HG02798 (cell line): ENCODE measurements around the gene SLC24A2.
"Not testable (repeated sequence)": the region's sequence is repeated elsewhere in the genome, so short reads cannot be mapped to it uniquely, and the experiment has no call there.

ENCODE experiments used
- ATAC-seq: cut with Tn5 transposase; IDR thresholded peaks from one replicate; pipeline ENCODE4 v1.9.1; 2021; ENCODE audit warnings: mild to moderate bottlenecking; ENCODE audit not compliant: unreplicated experiment, poor library complexity

The SLC24A2 gene

DNA sequence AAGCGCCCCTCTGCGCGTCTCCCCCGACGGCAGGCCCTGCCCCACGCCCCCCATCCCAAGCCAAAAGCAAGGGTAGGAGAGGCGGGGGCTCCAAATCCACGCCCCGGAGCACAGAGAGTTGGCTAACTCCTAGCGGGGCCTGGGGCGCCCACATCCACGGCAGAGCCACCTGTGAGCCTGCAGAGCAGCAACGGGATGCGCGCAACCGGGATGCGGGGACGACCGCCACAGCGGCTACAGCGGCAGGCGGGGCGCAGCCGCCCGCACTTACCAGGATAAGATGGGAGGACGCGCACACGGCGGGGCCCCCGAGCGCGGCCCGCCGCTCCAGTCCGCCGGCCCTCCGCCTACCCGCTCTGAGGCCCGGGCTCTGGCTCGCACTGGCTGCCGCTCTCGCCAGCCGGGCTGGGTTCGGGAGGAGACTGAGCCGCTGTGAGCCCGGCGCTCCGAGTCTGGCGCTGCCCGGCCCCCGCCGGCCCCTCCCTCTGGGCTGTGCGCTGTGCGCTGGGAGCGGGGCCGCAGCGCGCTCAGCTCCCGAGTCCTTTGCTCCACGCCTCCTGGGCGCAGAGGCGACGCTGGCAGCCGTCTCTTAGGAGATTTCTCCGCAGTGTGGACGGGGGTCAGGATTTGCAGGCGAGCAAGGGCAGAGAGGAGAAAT is at the start of gene SLC24A2:
SLC24A2 (minus strand) TSS at position 424 of the 658 bp plus-strand sequence.
- ATAC-seq = no peak

DNA sequence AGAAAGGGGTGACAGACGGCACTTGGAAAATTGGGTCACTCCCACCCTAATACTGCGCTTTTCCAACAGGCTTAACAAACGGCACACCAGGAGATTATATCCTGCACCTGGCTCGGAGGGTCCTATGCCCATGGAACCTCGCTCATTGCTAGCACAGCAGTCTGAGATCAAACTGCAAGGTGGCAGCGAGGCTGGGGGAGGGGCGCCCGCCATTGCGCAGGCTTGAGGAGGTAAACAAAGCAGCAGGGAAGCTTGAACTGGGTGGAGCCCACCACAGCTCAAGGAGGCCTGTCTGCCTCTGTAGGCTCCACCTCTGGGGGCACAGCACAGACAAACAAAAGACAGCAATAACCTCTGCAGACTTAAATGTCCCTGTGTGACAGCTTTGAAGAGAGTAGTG is 44.5 kb upstream of the SLC24A2 start:
- not testable (repeated sequence) for ATAC-seq

DNA sequence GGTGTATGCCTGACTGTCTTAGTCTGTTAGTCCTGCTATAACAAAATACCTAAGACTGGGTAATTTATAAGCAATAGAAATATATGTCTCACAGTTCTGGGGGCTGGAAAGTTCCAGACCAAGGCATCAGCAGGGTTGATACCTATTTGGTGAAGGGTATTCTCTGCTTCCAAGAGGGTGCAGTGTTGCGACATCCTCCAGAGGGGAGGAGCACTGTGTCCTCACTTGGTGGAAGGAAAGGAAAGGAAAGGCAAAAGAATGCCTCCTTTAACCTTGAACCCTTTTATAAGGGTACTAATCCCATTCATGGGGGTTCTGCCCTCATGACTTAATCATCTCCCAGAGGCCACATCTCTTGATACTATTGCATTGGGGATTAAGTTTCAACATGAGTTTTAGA is 42.0 kb upstream of the SLC24A2 start:
- no peak for ATAC-seq

DNA sequence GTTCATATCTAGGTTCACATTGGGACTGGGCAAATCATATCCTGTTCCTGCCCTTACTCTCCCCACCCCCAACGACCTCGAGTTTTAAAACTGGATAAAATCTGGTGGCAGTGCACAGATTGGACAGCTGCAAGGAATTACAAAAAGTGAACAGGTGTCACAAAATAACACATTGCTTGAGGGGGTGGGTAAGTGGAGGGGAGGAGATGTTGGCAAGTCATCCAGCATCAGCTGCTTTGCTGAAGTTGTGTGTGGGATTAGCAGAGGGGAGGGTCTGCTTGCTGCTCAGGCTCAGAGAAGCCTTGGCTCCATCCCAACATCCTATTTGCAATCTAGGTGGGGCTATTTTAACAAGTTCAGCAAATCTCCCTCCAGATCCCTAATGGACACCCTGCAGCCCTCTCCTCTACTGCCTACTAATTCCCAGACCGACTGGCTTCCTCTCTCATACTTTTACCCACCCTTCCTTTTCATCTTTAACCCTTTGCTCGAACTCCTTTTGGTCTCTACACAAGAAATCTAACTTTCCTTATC is 39.8 kb upstream of the SLC24A2 start:
- ATAC-seq = no peak

DNA sequence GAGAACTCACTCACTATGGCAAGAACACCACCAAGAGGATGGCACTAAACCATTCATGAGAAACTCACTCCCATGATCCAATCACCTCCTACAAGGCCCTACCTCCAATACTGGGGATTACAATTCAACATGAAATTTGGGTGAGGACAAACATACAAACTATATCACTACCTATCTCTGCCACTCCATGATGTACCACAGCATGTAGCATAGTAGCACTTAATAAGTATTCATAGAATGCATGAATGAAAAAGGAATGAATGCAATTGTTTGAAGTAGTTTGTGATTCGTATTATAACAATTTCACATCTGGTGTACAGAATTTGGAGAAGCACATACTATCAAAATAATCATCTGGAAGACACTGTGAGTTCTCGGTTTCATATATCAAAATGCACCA is 27.9 kb upstream of the SLC24A2 start:
- no peak for ATAC-seq

DNA sequence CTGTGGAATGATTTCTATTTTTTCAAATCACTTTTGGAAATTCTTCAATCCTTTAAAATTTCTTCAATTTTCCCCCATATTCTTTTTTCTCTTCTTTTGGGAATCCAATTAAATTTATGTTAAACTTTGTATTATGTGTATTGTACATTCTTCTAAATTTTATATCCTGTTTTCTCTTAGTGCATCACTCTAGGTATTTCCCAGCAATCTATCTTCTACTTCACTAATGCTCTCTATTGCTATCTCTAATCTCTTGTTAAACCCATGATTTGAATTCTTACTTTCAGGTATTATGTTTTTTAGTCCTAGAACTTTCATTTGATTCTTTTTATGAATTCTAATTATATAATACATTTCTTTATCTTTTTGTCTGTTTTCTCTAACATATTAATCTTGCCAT is 23.4 kb upstream of the SLC24A2 start:
- no peak for ATAC-seq

DNA sequence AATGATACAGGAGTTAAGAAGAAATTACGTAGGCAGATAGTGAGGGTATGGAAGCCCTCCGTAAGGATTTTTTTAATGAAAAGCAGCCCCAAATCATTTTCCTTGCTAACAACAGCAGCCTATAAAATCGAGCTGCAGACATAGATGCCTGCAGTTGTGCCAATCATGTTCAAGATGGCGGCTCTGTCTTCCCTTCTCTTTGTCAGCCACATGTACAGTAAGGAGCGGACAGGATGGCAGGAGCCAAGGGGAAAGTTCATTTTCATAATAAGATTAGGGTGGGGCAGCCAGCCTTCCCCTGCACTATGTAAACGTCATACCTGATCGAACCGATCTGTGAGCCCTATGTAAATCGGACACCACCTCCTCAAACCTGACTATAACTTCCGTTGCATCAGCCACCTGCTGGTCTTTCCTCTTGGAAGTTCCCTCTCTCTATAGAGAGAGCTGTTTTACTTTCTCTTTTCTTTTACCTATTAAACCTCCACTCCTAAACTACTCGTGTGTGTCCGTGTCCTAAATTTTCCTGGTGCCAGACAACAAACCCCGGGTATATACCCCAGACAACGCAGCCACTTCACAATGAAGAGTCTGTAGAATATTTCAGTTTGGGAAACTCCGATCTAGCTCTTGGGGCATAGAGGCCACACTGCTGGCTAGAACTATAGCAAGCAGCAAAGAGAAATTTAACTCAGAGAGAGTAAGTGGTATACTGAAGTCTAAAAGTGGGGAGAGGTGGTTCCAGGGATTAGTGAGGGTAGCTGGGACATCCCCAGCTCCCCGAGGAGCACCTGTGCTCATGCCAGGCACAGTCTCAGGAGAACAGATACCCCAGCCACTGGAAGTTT is 20.8 kb upstream of the SLC24A2 start:
- no peak for ATAC-seq

DNA sequence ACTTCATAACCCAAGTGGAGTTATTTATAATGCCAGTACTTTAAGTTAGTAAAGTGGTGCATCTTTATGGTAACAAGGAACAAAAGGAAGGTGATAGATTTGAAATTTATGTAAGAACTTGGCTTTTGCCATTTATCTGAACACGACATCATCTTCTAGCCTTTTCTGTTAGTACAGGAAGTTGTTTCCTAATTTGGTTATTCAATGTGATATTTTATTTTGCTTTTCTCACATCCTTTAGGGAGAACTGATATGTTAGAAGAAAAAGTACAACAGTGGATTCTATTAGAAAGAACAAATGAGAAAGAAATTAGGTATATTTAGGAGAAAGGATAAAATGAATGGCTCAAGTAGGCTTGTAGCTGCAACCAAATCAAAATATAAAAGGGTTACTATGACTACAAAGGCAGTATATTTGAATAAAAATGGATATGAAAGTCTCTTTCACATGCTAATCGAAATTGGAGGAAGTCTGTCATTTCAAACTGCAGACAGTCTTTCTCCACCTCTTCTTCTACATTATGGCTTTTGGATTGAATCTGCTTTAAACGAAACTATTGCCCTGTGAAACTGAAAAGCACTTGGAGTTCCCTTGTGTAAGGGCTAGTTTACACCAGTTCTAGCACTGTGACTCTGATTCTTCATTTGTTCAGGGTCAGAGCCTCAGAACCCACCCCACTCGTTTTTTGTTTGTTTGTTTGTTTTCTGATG is 18.5 kb upstream of the SLC24A2 start:
- no peak for ATAC-seq

DNA sequence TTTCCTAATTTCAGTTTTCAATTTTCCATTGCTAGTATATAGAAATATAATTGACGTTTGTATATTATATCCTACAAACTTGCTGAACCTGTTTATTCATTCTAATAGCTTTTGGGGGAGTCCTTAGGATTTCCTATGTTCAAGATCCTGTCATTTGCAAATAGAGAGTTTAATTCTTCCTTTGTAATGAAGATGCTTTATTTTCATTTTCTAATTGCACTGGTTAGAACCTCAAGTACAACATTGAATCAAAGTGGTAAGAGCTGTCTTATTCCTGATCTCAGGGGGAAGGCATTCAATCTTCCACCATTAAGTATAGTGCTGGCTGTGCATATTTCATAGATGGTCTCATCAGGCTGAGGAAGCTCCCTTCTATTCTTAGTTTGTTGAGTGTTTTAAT is 15.6 kb upstream of the SLC24A2 start:
- no peak for ATAC-seq

DNA sequence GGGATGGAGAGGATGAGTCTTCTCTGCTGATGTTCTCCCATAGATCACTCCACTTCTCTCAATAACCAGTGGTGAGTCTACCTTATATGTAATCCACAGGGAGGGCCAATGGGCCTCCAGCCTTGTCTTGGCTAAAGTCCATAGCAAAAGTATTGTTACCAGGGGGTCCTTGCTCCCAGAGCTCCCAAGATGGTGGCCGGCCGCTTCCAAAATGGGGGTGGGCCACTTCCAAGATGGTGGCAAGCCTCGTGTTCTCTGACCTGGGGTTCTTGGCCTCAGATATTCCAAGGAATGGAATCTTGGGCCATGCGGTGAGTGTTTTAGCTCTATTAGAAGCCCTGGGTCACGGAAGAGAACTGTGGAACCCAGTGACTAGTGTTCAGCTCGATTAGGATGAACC is 12.0 kb upstream of the SLC24A2 start:
- no peak for ATAC-seq

DNA sequence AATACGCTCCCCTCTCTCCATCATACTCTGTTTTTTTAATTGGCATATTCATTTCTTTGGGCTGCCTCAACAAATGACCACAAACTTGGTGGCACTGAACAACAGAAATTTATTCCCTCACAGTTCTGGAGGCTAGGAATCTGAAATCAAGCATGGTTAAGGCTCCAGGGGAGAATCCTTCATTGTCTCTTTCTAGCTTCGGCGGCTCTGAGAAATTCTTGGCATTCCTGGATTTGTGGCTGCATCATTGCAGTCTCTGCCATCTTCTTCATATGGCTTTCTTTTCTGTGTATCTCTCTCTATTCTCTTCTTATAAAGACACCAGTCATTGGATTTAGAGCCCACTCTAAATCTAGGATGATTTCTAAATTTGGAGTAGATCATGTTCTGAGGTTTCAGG is 10.9 kb upstream of the SLC24A2 start:
- ATAC-seq = no peak

DNA sequence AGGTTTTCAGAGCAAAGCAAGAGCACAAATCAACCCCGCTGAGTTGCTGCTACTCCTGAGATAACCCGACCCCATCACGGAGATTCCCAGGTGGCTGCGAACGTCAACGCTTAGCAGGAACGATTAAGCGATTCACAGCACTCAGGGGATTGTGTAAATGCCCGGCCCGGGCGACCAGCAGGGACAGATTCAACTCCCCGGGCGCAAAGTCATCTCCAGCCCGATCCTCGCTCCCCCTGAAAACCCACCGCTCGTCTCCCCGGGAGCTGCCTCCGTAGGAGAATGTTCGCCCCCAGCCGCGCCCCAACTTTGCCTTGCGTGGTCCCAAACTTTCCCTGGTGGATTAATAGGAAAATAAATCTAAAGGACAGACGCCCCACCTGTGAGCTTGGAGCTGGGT is 685 bp downstream of the SLC24A2 start:
- no peak for ATAC-seq

DNA sequence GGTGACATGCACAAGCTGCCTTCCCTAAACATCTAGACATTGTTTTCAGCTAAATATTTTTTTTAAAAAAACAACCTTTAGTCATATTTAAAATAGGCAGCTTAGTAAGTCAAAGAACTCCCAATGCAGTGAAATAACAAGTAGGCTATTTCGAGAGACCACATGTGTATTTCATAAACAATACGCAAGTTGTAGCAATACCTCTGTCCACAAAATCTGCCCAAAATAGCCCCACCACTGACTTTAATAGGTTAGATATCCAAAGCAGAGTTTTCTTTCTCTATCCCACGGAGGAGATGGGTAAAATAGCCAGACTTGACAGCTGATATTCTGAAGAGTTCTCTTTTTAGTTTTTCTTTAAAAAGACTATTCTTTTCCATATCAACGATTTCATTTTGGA is 1.2 kb downstream of the SLC24A2 start:
- ATAC-seq = no peak

DNA sequence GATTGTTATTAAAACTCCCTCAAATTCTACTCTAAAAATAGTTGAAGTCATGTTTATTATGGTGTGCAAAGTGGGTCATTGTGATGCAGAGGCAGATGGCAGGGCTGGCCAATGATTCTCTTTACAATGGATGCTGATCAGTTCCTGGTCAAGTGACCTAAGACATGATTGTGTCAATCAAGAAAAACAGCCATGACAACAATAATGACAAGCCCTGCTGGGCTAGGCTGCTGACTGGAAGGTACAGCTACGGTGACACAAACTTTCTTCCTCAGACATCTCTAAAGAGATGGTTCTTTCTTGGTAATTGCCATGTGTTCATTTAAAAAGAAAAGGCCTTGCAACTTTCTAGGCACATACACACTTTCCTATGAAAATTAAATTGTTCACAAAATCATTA is 3.6 kb downstream of the SLC24A2 start:
- ATAC-seq = no peak

DNA sequence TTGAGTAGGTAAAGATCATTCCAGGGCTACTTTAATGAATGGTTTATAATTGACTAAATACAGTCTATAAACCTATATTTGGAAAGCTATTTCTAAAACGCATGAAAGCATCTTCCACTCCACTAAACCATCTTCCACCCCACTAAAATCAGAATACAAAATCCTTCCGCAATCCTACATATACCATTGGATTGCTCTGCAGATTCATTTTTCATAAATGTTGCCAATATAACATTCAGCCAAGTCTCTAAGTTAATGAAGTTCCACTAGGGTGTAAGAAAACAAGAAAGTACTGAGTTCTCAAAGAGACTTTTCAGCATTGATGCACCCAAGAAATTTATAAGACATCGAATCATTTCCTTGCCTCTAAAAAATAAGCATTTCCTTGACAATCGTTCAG is 4.7 kb downstream of the SLC24A2 start:
- ATAC-seq = no peak

DNA sequence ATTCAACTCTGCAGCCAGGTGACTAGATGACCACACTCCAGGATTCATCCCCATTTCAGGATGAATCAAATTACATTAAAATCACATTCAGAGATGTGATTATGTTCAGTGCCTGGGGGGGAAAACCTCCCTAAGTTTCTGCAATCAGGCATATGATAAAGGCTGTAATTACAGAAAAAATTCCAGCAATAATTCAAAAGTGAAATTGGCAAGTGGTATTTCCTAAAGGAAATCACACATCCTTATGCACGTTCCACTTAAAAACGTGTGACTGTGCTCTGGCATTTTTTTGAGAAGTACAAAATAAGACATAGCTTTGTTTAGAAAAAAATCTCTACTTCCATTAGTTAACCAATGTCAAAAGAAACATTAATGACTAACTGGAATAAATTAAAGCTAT is 5.3 kb downstream of the SLC24A2 start:
- no peak for ATAC-seq

DNA sequence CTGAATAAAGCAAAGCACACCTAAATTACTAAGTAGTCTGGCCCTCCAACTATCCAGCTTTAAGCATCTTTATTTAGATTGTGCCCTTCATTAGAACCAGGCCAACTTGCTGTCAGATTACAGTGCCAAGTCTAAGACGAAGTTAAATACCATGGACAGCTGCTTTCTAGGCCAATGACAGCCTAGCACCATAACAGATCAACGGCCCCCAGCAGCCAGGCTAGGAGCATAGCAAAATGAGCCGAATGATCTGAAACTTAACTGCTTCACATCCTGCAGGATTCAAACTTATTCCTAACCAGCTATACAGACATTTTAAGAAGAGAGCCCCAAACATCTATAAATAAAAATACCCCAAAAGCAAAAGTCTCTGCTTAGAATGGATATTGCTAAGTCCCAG is 6.8 kb downstream of the SLC24A2 start:
- ATAC-seq = no peak

DNA sequence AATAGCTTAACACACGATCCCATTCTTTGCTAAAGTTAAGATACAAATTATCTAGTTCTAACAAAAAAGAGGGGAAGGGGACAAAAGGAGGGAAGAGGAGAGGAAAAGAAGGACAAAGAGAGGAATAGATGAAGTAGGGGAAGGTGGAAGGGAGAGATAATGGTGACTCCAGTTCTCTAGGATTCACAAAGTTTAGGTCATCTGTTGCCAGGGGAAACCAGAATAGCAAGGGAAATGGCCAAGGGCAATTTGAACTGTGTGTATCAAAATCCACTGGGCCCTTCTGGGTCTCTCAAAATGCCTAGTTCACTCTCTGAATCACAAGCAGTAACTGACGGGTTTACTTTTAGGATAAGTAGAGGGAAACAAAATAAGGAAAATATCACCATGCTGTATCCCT is 7.6 kb downstream of the SLC24A2 start:
- ATAC-seq = no peak

DNA sequence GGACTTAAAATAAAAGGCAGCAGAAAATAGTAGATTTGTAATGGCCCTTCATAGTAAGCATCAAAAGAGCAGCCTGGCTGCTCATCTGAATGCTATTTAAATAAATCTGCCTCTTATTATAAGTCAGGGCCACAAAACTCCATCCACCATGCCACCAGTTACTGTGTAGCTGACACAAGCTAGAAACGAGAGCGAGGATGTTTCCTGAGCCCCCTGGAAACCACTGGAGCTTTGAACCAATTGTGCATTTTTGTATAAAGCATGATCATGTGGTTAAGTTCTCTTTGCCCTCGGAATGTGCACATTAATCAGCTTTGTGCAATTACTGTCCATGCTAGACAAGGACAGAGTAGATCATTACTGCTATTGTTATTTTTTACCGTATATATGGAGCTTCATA is 17.4 kb downstream of the SLC24A2 start:
- no peak for ATAC-seq

DNA sequence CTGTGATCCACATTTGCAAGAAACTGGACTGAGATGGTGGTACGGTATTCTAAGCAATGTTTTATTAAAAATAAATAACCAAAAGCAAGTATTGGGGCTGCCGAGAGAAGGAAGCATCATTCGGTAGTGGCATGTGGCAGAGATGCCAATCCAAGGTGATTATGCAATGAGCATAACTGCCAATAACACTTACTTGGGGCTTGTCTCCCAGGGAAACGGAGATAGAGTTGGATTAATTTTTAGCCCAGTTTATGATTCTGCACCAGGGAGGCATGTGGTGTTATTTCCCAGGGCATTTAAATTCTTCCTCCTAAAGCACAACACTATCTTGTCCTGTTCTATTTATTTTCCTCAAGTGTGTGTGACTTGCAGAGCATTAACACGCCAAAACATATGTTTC is 17.9 kb downstream of the SLC24A2 start:
- no peak for ATAC-seq

DNA sequence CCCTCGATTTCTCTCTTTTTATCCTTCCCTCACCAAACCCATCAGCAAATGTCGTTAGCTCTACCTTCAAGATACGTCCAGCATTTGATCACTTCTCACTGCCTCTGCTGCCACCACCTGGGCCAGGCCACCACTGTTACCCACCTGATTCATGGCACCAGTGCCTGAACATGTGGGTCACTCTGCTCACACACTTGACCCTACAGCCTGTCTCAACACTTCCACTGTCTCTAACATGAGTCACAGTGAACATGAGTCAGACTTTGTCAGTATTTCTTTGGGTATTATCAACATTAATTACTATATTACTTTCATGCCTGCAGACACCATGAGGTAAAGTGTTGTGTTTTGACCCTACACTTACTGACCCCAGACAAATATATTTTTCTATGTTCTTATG is 19.6 kb downstream of the SLC24A2 start:
- ATAC-seq = no peak
